Keratinocyte (primary cell): ENCODE results near the gene KIF1B.

Experiments
- CTCF ChIP-seq, 3 experiments: IDR thresholded peaks in 1 of 3; conservative IDR thresholded peaks in 1 of 3; optimal IDR thresholded peaks in 1 of 3; 2 replicates in 2 of 3; 3 replicates in 1 of 3; pipeline versions ENCODE3 to v1.5.1; 2011; ENCODE audit warnings: low read length in 3 of 3, mild to moderate bottlenecking in 3 of 3, moderate library complexity in 2 of 3, control low read depth in 1 of 3, inconsistent platforms in 1 of 3; ENCODE audit not compliant: insufficient read depth in 2 of 3; ENCODE audit errors: extremely low read depth in 1 of 3
- EZH2 ChIP-seq: IDR thresholded peaks from one replicate; pipeline ENCODE4 v1.6.1; 2012; ENCODE audit warnings: inconsistent platforms, mild to moderate bottlenecking, low read length, moderate library complexity

DNA sequence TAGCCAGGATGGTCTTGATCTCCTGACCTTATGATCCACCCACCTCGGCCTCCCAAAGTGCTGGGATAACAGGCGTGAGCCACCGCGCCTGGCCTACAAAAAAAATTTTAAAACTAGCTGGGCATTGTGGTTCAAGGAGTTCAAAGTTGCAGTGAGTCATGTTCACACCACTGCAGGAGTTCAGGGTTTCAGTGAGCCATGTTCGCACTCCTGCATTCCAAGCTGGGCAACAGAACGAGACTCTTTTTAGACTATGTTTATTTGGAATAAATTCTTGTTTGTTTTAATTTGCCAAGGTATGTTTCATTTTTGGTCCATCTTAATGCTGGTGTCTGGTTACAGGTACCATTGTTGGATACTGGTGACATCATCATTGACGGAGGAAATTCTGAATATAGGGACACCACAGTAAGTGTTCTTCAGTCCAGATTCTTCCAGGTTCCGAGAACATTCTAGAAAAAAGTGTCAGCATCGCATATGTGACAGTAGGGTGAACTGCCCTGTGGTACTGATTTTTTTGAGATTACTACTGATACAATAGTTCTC, 192.4 kb downstream of the KIF1B start:
- TF ChIP-seq CTCF (optimal IDR thresholded peaks at IDR 0.05 in 1 of 3, IDR thresholded peaks at IDR 0.05 in 1 of 3, conservative IDR thresholded peaks at IDR 0.05 in 1 of 3; ENCODE audit: extremely low read depth in 1 of 3, insufficient read depth in 2 of 3, low read length in 3 of 3) (no peak), EZH2 (no peak)
